Activated CD4-positive, CD25-positive, alpha-beta regulatory T cell treated with anti-CD3 and anti-CD28 coated beads, Interleukin-2, amount 50 U/mL, for 16 hours (primary cell): Measurements from ENCODE around the gene NUDT19.
"Not testable (repeated sequence)": the region's sequence is repeated elsewhere in the genome, so short reads cannot be mapped to it uniquely, and the experiment has no call there.

Experiments used
- DNase-seq: peaks from one replicate; pipeline ENCODE4 v3.0.0-alpha.2; 2020; ENCODE audit warnings: low read depth, low spot score

Gene NUDT19

DNA sequence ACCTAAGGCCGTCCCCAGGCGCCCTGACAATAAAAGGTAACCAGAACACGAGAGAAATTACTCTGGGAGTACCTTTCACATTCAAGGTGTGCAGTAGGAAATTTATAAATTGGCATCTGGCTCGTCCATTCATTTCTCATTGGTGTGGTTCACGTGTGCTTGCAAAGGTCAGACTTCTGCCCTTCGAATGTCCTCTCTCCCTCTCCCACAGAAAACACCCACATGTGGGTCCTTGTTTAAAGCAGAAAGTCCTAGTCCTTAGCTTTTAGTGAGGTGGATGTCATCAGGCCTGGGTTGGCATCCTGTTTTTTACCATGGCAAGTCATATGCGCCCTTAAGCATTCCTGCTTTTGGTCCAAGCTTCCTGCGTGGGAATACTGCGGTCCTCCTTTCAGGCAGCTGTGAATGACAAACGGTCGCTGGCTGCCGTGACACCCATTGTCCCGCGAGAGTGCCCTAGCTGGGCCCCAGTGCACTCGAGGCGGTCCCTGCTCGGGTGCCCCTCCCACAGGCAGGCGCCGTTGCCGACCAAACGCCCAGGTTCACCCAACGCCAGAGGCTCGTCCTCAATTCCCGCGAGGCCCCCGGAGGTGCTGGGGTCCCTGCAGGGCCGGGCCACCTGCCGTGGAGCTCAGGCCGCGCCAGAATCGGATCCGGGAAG, at the start of gene NUDT19:
NUDT19 (plus strand) TSS at position 531 of the 661 bp plus-strand sequence. CDS start 140 bp downstream, outside the sequence.
- peak; percentile 58 for DNase-seq

DNA sequence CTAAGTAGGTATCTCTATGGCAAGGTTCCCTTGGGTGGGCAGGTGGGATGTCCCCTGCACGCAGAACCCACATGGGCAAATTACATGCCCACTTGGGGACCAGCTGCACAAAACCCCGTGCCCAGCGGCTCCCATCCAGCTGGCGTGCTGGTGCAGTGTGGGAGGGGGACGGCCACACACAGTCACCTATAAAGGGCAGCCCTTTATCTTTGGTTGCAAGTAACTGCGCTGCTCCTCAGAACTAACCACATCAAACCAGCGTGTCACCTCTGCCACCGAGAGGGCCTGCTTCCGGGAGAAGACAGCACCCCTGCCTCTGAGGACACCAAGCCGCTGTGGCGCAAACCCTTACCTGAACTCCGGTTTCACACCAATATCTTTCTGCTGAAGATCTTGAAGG, 48.9 kb upstream of the NUDT19 start:
- peak; percentile 42 for DNase-seq

DNA sequence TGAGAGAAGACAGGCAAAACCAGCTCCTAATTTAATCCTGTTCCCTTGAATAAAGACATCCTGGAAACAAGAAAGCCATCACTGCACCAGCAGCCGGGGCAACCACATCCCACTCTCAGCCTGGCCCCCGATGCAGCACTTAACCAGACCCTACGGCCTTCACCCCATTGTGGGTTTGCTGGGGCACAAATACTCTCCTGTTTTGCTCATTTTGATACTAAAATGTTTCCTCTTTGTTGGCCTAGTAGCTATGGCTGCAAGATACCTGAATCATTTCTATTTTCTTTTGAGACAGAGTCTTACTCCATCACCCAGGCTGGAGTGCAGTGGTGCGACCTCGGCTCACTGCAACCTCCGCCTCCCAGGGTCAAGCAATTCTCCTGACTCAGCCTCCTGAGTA, 45.1 kb upstream of the NUDT19 start:
- no peak for DNase-seq

DNA sequence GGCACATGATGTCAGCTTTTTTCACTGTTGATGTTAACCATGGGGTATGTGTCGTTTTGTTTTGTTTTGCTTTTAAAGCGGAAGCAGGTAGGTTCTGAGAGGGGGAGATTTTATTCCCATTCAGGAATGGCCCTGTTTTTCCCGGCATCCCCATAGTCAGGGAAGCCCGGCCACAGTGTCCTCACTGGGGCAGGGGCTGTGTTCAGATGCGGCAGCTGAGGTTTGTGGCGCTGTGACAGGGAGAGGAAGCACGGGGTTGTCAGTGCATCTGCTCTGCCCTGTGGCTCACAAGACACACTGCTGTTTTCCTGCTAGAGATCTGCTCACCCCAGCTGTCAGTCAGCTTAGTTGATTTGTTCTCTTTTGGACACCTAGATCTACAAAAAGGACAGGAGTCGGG, 44.3 kb upstream of the NUDT19 start:
- DNase-seq = no peak

DNA sequence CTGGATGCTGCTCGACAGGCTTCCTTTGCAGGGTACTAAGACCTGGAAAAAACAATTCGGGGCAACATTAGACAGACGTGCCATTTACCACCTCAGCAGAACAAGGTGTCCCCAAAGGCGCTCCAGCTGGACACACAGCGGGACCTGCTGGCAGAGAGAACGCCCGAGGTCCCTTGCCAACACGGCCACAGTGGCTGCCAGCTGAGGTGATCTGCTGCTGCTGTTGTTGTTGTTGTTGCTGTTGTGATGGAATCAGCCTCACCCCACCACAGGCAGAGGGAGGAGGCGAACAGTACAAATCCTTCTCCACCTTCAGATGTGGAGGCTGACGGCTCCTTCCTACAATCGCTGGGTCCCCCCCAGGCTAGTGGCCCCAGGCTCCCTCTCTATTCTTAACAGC, 41.9 kb upstream of the NUDT19 start:
- DNase-seq = no peak

DNA sequence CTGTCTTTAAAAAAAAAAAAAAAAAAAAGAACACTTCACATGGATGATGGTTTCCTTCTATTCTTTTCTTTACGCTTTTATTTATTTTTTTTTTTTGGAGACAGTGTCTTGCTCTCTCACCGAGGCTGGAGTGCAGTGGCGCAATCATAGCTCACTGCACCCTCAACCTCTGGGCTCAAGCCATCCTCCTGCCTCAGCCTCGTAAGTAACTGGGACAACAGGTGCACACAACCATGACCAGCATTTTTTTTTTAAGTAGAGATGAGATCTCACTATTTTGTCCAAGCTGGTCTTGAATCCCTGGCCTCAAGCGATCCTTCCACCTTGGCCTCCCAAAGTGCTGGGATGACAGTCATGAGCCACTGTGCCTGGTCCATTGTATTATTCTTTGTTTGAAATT, 41.0 kb upstream of the NUDT19 start:
- DNase-seq = no peak

DNA sequence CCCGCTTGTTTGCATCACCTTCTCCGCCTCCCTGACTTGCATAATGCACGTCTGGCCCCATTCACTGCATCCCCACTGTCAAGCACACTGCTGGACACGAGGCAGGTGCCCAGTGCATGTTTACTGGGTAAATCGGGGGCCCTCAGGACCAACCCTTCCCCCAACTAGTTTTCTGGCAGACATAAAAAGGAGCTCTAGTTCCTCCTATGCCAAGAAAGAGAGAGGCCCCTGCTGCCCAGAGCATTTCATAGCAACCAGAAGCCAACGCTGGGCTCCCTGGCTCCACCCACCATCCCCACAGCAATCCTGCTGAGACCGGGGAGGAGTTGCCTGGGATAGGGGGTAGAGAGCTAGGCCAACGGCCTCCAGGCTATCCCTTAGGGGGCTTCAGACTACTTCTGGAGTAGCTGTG, 39.9 kb upstream of the NUDT19 start:
- no peak for DNase-seq

DNA sequence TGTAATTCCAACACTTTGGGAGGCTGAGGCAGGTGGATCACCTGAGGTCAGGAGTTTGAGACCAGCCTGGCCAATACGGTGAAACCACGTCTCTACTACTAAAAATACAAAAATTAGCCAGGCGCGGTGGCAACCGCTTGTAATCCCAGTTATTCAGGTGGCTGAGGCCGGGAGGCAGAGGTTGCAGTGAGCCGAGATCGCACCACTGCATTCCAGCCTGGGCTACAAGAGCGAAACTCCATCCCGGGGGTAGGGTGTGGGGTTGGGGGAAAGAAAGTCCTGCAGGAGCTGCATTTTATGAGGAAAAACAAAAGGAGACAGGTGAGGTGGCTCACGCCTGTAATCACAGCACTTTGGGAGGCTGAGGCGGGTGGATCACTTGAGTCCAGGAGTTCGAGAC, 39.3 kb upstream of the NUDT19 start:
- DNase-seq = not testable (repeated sequence)

DNA sequence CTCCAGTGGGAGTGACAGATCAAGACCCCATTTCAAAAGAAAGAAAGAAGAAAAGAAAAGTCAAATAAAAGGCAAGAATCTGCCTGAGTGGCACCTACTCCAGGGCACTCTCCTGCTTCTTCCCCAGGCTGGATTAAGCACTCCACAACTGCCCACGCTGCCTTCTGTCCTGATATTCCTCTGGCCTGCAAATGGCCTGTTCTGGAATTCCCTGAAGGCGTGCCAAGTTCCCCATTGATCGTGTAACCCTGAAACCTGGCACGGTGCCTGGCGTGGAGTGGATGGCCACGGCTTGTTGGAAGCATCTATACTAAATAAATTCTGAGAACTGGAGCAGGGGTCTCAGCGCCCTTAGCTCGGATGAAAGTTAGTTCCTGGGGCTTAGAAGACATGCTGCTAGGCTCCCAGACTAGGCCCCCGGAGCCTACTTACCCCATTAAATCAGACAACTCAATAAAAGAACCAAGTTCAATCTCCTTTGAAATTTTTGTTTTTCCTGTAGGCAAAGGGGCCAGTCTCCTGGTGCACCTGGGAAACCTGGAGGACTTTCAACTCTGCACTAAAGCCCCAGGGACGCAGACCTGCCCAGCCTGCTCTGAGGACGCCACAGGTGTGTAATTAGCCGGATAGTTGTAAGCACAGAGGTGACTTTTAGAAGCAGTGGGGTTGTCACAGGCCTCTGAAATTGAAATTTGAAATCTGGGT, 38.6 kb upstream of the NUDT19 start:
- no peak for DNase-seq

DNA sequence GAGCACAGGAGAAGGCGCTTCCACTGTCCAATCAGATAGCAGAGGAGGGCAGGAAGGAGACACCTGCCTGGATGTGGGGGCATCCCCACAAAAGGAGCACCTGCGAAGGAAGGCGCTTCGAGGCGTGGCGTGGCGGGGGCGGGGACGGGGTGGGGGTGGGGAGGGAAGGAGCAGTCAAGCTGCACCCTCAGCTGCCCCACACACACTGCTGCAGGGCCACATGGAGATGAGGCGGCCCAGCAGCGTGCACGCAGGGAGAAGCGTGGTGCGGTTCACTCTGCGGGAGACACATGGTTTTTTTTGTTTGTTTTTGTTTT, 38.1 kb upstream of the NUDT19 start:
- DNase-seq = no peak

DNA sequence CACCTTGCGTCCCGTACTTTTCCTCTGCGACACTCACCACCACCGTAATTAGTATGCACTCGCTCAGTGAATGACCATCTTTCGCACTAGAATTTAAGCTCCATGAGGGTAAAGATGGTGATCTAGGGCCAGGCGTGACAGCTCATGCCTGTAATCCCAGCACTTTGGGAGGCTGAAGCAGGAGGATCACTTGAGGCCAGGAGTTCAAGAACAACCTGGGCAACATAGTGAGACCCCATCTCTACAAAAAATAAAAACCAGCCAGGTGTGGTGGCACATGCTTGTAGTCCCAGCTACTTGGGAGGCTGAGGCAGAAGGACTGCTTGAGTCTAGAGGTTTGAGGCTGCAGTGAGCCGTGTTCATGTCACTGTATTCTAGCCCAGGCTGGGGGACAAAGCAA, 35.2 kb upstream of the NUDT19 start:
- not testable (repeated sequence) for DNase-seq

DNA sequence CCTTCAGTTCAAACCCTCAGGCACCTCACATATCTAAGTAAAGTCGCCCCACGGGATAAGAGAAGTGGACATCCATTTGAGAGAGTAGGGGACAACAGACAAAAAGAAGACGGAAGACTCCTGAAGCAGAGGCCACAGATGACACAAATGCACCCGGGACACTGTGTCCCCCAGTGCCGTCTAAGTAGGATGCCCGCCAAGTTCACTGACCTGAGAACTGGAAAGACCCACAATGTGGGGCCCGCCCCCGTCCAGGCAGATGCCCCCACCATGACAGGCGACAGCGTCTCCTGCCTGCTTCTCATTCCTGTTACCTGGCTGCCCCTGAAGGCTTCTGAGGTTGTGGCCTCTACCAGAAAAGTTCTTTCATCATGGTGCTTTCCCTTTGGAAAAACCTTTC, 33.5 kb upstream of the NUDT19 start:
- DNase-seq = no peak

DNA sequence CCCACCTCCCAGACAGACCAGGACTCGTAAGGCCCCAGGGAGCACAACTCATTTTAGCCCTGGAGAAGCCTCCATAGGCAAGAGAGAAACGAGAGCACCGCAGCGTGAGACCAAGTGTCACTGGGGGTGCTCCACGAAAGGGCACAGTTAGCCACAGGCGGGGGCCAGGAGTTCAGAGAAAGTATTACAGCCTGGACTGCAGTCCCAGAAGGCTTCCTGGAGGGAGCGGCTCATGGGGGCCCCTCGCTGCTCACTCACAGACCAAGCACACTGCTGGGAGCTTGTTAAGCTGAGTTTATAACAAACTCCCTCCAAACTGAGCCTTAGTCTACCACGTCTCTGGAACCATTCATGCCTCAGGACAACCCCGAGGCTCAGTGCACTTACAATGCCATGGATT, 33.1 kb upstream of the NUDT19 start:
- DNase-seq = no peak

DNA sequence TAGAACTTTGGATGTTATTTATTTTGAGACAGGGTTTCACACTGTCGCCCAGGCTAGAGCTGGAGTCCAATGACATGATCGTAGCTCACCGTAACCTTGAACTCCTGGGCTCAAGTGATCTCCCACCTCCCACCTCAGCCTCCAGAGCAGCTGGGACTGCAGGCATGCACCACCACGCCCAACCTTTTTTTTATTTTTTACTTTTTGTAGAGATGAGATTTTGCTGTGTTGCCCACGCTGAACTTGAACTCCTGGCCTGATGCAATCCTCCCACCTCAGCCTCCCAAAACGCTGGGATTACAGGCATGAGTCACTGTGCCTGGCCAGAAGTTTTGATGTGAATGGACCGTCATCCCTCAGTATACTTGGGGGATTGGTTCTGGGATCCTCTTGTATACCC, 30.3 kb upstream of the NUDT19 start:
- DNase-seq = no peak

DNA sequence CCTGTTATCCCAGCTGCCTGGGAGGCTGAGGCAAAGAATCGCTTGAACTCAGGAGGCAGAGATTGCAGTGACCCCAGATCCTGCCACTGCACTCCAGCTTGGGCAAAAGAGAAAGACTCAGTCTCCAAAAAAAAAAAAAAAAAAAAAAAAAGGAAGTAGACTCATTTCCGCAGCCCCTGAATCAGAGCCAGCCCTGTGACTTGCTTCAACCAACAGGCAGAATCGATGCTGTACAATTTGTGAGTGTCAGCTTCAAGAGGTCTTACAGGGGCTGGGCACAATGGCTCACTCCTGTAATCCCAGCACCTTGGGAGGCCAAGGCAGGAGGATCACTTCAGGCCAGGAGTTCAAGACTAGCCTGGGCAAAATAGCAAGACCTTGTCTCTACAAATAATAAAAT, 29.4 kb upstream of the NUDT19 start:
- no peak for DNase-seq

DNA sequence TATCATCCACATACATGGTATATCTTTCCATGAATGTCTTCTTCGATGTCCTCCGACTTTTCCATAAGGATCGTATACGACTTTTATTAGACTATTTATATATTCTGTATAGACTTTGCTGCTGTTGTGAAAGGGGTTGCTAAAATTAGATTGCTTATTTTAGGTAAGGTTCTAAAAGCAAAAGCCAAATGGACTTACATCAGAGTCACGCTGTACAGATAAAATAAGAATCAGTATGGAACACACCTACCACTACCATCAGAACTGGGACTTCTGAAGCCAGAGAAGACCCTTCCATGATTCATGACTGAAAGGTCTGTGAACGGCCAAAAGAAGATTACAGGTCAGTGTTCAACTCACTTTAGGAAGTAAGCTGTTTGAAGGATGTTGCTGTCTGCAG, 25.5 kb upstream of the NUDT19 start:
- DNase-seq = no peak

DNA sequence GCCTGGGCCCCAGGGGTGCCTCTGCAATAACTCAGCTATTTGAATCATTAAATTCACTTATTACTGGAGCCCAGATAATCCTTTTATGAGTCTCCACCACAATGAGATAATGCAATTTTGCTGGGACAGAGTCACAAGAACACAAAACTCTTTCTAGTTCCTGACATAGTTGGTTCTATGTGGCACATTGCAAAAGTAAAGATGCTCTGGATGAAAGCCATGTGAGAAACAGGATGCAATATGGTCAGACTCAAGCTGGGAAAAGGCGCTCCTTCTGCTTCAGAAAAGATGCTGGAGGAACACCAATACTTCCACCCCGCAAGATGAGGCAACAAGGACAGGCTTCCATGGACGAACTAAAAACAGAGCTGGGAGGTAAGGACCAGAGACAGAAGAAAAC, 22.3 kb upstream of the NUDT19 start:
- no peak for DNase-seq

DNA sequence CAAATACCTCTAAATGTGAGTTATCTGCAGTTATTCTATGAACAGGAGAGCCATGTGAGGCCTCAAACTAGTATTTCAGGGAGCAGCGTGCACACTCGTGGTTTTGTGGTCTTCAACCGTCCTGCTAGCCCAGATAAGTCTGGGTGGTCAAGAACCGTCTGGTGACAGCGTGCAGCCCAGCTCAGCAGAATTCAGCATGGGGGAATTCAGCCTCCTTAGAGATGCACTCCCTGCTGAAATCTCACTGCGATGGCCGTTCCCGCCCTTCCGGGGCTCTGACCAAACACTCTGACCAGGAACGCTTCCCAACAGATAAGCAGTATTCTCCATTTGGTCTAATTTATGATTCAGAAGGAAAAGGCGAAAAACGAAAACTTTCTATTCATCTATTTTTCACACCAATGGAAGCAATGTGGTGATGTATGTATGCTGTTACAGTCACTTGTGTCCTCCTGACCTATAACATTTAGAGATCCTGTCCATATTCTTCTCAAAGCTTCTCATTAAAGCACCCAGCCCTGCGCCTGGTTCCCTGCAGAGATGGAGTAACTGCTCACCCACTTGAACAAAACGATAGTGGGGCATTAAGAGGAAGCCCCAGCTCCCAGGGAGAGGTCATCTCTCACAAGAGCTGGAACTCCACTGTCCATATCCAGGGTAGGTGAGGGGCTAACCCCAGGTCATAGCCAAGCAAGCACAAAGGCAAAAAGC, 19.6 kb upstream of the NUDT19 start:
- no peak for DNase-seq

DNA sequence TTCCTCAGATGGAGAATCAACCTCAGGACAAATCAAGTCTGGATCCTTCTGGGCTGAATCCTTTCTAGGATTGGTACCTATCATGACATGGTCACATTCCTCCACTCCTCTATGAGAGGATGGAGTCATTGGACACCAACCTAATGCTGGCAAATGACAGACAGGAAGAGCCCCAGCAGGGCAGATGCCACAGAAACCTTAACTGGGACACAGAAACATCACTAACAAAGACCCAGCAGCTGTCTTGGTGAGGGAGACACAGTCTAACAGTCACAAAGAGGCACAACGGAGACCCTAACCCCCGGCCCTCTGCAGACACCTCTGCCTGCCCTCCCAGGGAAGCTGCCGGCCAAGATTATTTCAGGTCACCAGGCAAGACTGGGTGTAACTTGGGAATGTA, 18.8 kb upstream of the NUDT19 start:
- no peak for DNase-seq

DNA sequence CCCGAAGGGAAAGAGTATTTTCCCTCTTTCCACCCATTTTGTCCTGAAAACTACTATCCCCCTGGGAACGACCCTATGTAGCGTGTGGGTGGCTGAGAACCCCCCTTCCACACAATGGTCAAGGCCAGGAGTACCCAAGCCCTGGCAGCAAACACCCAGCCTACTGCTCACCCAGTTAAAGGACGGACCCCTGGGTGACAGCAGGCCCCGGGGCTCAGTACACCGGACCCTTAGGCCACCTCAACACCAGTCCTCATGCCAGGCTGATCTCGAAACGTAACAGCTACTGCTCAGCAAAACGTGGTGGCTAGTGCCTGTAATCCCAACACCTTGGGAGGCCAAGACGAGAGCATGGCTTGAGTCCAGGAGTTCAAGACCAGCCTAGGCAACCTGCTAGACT, 18.0 kb upstream of the NUDT19 start:
- no peak for DNase-seq

DNA sequence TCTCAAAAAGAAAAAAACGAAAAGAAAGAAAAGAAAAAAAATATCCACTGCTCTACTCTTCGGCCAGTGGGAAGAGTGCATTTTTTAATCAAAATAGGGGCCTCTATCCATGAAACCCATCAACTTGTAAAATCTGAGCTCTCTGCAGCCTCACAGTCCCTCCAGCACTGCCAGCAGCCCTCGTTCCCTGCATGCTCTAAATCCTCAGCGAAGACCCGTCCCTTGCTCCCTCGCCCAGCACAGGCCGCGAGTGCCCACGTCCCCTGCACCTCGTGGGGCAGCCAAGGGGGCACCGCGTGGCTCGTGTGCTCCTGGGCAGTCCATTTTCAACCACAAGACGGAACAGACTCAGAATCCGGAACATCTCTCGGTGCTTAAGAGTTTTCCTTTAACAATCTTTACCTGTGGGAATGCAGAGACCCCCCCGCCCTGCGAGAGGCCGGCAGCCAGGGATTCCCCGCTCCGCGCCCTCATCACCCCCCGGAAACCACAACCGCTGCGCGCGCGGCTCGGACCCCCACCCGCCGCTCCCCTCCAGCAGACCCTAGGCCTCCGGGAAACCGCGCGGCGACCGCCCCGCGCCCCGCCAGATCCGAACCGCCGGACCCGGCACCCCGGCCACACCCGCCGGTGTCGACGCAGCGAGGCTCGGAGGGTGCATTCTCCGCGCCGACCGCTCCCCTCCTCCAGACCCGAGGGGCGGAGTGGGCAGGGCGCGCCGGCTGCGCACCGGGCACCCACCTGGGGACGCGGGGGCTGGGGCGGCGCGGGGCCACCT, 17.3 kb upstream of the NUDT19 start:
- DNase-seq = no peak
